Prostate gland (tissue), 2 donors: ENCODE measurements around the gene SPI1. TPM values are rescaled to one million over a fixed set of nuclear protein-coding genes. Genes with fewer than 3 reads are reported as not detected.
A peak's percentile ranks its signal among the peaks of the same experiment; 100 is the strongest.

ENCODE experiments used
- DNase-seq: peaks from one replicate; pipeline ENCODE4 v3.0.0-alpha.2; 2019; ENCODE audit warnings: low spot score
- H3K27ac ChIP-seq, 2 donors: fragments of 200-600 bp; sonication (generic); 2 replicates each; pipeline ENCODE4 v1.5.1; 2017 to 2019
- H3K27me3 ChIP-seq: fragments of 200-600 bp; sonication (generic); replicated peaks from 2 replicates; pipeline ENCODE4 v1.5.1; 2019; ENCODE audit not compliant: insufficient read depth
- H3K36me3 ChIP-seq, 2 donors: fragments of 200-600 bp; sonication (generic); 1 replicate in 1 of 2; 2 replicates in 1 of 2; pipeline versions ENCODE4 v1.5.1 to v1.8.1; 2017 to 2019
- H3K4me1 ChIP-seq: fragments of 200-600 bp; sonication (generic); replicated peaks from 2 replicates; pipeline ENCODE4 v1.5.1; 2019
- H3K4me3 ChIP-seq, 2 donors: fragments of 200-600 bp; sonication (generic); 2 replicates each; pipeline ENCODE4 v1.5.1; 2017 to 2019
- H3K9me3 ChIP-seq: fragments of 200-600 bp; sonication (generic); 2 replicates; pipeline ENCODE4 v1.5.1; 2017
- POLR2A ChIP-seq: fragments of 450-650 bp; IDR thresholded peaks from one replicate; pipeline ENCODE4 v1.6.1; 2016; ENCODE audit warnings: antibody characterized with exemption, mild to moderate bottlenecking
- POLR2AphosphoS5 ChIP-seq: sonication (generic); formaldehyde crosslinking; IDR thresholded peaks from one replicate; pipeline ENCODE4 v1.6.1; 2017; ENCODE audit warnings: antibody characterized with exemption
- WGBS: methylation state at CpG from one replicate; pipeline ENCODE4 v1.1.5; 2018; 5-methylcytosine and 5-hydroxymethylcytosine counted together
- intact Hi-C: fragments of 100-400 bp; cut with DNase I; formaldehyde crosslinking; loops from one replicate; pipeline ENCODE4 v1.14.2; 2022
- total RNA-seq, 2 donors: library from RNA; depleted of rRNA; stranded (reverse); fragments of >200 nt; gene quantifications; one replicate each; pipeline ENCODE4 v1.1.0, GENCODE V29; 2016
- TF ChIP-seq, protein P1 (sequence below), 4 experiments: fragments of 200-600 bp in 2 of 4; fragments of 450-650 bp in 2 of 4; sonication (generic) in 2 of 4; IDR thresholded peaks; 1 replicate in 3 of 4; 2 replicates in 1 of 4; pipeline ENCODE4 v1.5.1; 2016 to 2019; ENCODE audit warnings: antibody characterized with exemption in 4 of 4, mild to moderate bottlenecking in 2 of 4, moderate library complexity in 2 of 4

Gene SPI1
- total RNA-seq, 2 donors from 2014 or later, result 6.8 to 13.4 TPM

DNA sequence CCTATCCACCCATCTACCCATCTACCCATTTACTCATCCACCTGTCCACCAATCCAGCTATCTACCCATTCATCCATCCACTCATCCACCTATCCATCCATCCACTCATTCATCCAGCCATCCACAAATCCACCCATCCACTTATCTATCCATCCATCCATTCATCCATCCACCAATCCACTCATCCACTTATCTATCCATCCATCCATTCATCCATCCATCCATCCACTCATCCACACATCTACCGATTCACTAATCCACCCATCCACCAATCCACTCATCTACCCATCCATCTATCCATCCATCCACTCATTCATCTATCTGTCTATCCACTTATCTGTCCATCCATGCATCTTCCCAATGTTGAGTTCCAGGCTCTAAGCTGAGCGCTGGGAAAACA, 1.7 kb upstream of the SPI1 start:
- WGBS, result 93% methylated on average over 2 of the region's 2 CpGs
- TF ChIP-seq POLR2AphosphoS5 (no peak), POLR2A (no peak)
- TF ChIP-seq, protein P1, sequence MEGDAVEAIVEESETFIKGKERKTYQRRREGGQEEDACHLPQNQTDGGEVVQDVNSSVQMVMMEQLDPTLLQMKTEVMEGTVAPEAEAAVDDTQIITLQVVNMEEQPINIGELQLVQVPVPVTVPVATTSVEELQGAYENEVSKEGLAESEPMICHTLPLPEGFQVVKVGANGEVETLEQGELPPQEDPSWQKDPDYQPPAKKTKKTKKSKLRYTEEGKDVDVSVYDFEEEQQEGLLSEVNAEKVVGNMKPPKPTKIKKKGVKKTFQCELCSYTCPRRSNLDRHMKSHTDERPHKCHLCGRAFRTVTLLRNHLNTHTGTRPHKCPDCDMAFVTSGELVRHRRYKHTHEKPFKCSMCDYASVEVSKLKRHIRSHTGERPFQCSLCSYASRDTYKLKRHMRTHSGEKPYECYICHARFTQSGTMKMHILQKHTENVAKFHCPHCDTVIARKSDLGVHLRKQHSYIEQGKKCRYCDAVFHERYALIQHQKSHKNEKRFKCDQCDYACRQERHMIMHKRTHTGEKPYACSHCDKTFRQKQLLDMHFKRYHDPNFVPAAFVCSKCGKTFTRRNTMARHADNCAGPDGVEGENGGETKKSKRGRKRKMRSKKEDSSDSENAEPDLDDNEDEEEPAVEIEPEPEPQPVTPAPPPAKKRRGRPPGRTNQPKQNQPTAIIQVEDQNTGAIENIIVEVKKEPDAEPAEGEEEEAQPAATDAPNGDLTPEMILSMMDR (IDR thresholded peaks at IDR 0.05), result no peak
- intact Hi-C loops, result no loop called here

DNA sequence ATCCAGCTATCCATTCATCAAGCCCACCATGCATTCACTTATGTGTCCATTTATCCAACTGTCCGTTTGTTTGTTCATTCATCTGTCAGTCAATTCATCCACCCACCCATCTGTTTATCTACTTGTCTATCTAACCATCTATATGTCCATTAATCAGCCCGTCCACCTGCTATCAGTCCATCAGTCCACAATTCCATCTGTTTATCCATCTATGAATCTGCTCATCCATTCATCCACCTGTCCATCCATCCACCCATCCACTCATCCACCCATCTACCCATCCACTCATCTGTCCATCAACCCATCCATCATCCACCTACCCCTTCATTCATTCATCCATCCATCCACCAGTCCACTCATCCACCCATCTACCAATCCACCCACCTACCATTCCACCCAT, 970 bp upstream of the SPI1 start:
- TF ChIP-seq, protein P1 (IDR thresholded peaks at IDR 0.05), result no peak
- TF ChIP-seq POLR2AphosphoS5, result no peak
- no peak for TF ChIP-seq POLR2A
- H3K27me3 ChIP-seq, result no peaks in the 10 kb centered on the region
- WGBS, result 83% methylated on average over 2 of the region's 2 CpGs
- no peak overlapping the region for H3K4me3 ChIP-seq
- intact Hi-C loops, result loop anchor here (10.0 kb wide), 1 partner anchor 475 kb away; no protein-coding TSS in a partner anchor
- H3K36me3 ChIP-seq, result no peaks in the 10 kb centered on the region
- H3K9me3 ChIP-seq, result no peaks in the 10 kb centered on the region
- H3K4me1 ChIP-seq, result no peaks in the 10 kb centered on the region
- no peak overlapping the region for H3K27ac ChIP-seq
- DNase-seq, result no peak

More for the DNA sequence above, 1.7 kb upstream of the SPI1 start:
- Histone ChIP-seq H3K4me1 (no peaks in the 10 kb centered on the region), H3K27me3 (no peaks in the 10 kb centered on the region), H3K9me3 (no peaks in the 10 kb centered on the region), H3K27ac (no peak overlapping the region), H3K36me3 (no peaks in the 10 kb centered on the region), H3K4me3 (no peak overlapping the region)
- DNase-seq, result no peak

DNA sequence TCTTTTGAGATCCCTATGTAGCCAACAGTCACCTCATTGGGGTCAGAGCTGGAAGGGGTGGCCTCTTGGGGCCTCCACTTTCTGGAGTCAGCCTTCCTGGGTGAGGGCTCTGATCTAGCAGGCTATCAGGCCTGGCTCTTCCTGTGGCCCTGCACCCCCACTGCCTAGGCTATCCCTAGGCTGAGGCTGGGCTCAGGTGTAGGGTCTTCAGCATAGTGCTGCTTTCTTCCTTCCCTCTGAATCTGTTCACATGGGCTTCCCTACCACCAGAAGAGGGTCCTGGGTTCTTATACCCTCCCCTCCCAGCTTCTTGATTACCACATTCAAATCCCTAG, 456 bp upstream of the SPI1 start:
- TF ChIP-seq POLR2A (no peak), POLR2AphosphoS5 (no peak)
- TF ChIP-seq, protein P1 (IDR thresholded peaks at IDR 0.05), result no peak
- H3K27me3 ChIP-seq, result no peaks in the 10 kb centered on the region
- no peak overlapping the region for H3K4me3 ChIP-seq
- H3K27ac ChIP-seq, result no peak overlapping the region
- H3K4me1 ChIP-seq, result no peaks in the 10 kb centered on the region
- H3K9me3 ChIP-seq, result no peaks in the 10 kb centered on the region
- no peak for DNase-seq
- H3K36me3 ChIP-seq, result no peaks in the 10 kb centered on the region
- intact Hi-C loops, result loop anchor here (10.0 kb wide), 1 partner anchor 476 kb away; no protein-coding TSS in a partner anchor

DNA sequence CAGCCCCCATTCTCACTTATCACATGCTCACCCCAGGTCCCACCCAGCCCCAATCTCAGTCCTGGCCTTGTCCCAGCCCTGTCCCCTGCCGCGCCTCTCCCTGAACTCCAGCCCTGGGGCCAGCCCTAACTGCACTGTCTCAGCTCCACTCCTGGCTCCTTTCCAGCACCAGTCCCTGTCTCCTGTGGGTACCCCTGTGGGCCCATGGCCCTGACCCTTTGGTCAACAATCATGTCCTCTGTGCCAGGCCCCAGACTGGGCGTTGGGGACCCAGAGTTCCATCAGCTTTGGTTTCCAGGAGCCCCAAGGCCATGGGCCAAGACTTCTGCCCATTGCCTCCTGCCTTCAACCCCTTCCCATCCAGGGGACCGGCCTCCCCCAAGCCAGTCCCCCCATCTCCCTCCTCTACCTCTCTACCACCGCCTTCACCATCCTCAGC, 757 bp downstream of the SPI1 start:
- 88% methylated on average over 5 of the region's 5 CpGs for WGBS
- DNase-seq, result no peak
- intact Hi-C loops, result loop anchor here (10.0 kb wide), 1 partner anchor 477 kb away; no protein-coding TSS in a partner anchor
- no peak overlapping the region for H3K27ac ChIP-seq
- H3K9me3 ChIP-seq, result no peaks in the 10 kb centered on the region
- TF ChIP-seq, protein P1 (IDR thresholded peaks at IDR 0.05), result no peak
- TF ChIP-seq POLR2A, result no peak
- TF ChIP-seq POLR2AphosphoS5, result no peak
- H3K4me3 ChIP-seq, result peak overlapping the region in 1 of 2 donors; percentile 10
- no peaks in the 10 kb centered on the region for H3K27me3 ChIP-seq
- H3K36me3 ChIP-seq, result no peaks in the 10 kb centered on the region
- H3K4me1 ChIP-seq, result no peaks in the 10 kb centered on the region

DNA sequence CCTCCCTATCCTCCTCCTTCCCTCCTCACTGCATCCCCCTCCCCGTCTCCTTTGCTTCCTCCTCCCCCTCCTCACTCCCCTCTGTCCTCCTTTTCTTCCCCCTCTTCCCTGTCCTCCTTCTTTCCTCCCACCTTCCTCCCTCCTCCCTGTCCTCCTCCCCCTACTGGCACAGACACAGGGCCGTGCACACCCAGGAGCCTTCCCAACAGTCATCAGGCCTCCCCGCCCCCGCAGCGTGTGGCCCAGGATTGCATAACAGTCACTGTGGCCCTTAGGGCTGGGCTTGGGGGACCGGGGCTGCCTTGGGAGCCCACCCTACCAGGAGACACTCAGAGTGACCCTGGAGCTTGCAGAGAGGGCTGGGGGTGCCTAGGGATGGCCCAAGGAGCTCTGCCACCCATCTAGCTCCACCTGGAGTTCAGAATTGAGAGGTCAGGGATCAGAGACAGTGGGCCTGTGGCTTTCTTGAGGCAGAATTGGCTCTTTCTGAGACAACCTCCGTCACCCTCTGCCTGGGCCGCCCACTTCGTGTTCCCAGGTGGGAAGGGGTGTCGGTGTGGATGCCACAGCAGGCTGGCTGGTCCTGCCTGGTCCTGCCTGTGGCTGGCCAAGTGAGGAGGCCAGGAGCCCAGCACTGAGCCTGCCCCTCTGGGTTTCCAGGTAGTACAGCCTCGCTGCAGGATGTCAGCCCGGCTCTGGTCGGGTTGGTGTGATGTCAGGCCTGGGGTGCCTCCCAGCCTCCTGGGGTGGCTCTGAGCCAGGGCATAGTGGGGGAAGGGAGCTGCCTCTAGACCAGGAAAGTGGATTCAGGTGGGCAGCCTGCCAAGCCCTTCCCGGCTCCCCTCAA, 1.6 kb downstream of the SPI1 start:
- Histone ChIP-seq H3K27ac (no peak overlapping the region), H3K4me3 (no peak overlapping the region), H3K27me3 (no peaks in the 10 kb centered on the region), H3K36me3 (no peaks in the 10 kb centered on the region), H3K4me1 (no peaks in the 10 kb centered on the region), H3K9me3 (no peaks in the 10 kb centered on the region)
- DNase-seq, result no peak
- intact Hi-C loops, result loop anchor here (10.0 kb wide), 1 partner anchor 478 kb away; no protein-coding TSS in a partner anchor
- 58% methylated on average over 14 of the region's 14 CpGs for WGBS
- no peak for TF ChIP-seq POLR2AphosphoS5
- TF ChIP-seq, protein P1 (IDR thresholded peaks at IDR 0.05), result no peak
- no peak for TF ChIP-seq POLR2A
